NCI-H526 treated with DMSO at 0.1 percent for 48 hours (cell line): Measurements from ENCODE around the gene PARL.
"Not testable (repeated sequence)": the region's sequence is repeated elsewhere in the genome, so short reads cannot be mapped to it uniquely, and the experiment has no call there.

Source experiments
- DNase-seq: peaks from one replicate; lab custom pipeline; 2025; lab: John Stamatoyannopoulos, UW

Gene PARL

DNA sequence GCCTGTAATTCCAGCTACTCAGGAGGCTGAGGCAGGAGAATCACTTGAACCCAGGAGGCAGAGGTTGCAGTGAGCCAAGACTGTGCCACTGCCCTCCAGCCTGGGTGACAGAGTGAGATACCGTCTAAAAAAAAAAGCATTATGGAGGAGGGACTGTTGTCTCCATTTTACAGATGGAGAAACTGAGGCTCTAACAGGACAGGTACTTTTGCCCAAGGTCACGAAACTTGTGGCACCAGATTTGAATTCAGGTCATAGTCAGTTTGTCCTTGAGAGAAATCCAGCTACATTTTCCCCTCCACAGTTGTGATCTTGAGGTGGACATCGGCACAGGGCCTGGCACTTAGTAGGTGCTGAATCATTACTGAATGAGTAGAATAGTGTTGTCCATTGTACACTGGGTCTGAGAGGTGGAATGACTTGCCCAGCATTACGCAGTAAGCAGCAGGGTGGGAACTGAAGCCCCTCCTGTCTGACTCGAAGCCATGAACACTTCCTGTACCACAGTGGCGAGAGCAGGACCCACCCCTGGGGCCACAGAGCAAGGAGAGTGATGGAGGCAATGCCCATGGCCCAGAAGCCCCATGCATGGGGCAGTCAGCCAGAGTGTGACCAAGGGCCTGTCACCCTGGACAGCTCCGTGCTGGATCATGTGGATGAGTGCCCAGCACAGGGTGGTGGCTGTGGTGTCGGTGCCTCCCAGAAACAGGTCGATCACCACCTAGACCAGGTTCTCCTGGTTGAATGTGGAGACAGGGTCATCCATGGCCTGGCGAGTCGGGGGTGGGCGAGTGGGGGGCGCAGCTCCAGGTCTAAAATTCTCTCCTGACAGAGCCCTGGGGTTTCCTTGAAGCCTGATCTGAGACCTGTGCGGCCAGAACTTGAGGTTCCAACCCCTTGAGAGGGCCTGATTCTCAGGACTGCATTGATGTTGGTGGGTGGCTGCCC is 20.4 kb upstream of the PARL start:
- no peak for DNase-seq

GRCh38 chr3:183898028-183898431 is 13.3 kb upstream of the PARL start:
- peak; percentile 55 for DNase-seq

GRCh38 chr3:183897606-183898005 is 12.9 kb upstream of the PARL start:
- no peak for DNase-seq

DNA sequence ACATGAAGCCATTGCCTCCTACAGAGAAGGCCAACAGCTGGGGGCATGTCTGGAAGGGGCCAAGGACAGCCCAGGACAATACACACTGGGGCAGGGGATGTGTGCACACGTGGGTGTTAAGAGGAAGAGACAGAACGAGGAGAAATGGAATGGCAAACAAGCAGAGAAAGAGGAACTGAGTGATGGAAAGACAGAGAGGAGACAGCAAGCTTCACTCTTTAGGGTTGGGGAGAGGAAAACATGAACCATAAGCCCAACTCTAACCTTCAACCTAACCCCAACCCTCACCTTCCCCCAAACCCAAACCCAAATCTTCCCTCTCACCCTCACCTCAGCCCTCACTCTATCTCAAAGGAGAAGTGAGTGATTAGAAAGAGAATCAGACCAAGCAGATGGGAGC is 11.9 kb upstream of the PARL start:
- DNase-seq, result no peak

DNA sequence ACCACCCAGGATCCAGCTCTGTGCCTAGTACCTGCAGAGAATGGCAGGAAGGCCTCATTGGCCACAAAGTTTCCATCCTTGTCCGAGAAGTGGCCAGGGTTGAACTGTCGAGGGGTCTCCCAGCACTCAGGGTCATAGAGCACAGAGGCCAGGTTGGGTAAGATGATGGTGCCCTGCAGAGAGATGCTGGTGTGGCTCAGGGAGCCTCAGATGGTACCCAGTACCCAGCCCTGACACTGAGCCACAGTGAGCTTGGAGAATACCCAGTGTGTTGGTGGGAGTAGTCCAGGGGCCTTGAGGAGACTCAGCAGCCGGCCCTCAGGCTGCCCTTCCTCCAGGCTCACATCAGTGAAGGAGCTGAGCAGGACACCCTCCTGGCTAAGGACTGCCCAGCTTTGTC is 11.5 kb upstream of the PARL start:
- DNase-seq, result no peak

DNA sequence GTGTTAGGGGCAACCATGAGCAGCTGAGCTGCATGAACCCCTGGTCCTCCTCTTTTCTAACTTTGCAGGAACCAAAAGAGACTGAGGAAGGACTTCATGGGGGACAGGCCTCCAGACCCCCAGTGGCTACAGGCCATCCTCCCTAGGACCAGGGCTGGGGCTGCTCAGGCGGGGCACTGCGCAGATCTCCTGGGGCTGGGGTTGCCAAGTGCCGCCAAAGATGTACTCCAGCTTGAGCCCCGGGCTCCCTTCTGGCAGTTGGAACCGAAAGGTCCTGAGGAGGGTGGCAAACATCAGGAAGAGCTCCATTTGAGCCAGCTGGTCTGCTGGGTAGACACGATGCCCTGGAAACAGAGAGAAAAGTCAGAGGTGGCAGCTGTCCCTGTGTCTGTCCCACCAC is 11.1 kb upstream of the PARL start:
- DNase-seq, result no peak

DNA sequence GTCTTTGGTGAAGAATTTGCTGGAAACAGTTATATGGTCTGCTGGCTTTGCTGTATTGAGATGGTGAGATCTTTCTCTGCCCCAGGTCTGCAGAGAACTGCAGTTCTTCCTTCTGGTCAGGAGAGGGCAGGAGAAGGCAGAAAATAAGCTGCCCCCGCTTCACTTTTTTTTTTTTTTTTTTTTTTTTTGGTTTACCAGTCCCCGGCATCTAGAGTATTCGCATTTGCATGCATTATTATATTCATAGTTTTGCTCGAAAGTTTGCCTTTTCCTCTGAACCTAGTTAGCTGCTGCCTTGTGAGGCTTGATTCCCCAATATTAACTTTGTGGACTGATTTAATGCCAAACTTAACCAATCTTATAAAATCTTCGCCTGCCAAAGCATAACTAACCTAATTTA is 10.6 kb upstream of the PARL start:
- peak; percentile 57 for DNase-seq

- DNase-seq, result no peak
Observed at GRCh38 chr3:183892610-183893214, 8.0 kb upstream of the PARL start.

DNA sequence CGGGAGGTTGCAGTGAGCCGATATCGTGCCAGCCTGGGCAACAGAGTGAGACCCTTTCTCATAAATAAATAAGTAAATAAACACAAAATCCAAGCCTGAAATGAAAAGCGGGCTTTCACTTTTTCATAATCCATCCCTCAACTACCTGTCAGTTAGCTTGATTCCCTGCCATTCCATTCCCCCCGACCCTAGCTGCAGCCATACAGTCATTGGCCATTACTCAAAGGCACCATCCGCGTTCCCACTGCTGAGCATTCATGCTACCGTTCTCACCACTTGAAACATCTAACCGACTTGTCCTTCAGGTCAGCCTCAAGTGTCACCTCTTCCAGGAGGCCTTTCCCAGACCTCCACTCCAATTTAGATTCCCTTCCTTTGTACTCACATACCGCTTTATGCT is 1.1 kb upstream of the PARL start:
- DNase-seq, result no peak

DNA sequence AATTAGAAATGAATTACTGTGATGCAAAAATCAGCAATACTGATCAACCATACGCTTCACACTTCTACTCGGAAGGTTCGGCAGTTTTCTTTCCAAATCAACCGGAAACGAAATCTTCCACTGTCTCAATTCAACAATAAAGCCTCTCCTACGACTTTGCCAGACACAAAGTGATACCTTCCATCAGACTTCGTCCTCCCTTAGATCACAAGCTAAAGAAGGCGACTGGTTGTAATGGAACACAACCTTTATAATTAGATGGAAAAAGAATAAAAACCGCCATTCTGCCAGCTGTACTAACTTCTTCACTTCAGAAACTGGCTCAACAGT is 618 bp downstream of the PARL start:
- DNase-seq, result no peak

DNA sequence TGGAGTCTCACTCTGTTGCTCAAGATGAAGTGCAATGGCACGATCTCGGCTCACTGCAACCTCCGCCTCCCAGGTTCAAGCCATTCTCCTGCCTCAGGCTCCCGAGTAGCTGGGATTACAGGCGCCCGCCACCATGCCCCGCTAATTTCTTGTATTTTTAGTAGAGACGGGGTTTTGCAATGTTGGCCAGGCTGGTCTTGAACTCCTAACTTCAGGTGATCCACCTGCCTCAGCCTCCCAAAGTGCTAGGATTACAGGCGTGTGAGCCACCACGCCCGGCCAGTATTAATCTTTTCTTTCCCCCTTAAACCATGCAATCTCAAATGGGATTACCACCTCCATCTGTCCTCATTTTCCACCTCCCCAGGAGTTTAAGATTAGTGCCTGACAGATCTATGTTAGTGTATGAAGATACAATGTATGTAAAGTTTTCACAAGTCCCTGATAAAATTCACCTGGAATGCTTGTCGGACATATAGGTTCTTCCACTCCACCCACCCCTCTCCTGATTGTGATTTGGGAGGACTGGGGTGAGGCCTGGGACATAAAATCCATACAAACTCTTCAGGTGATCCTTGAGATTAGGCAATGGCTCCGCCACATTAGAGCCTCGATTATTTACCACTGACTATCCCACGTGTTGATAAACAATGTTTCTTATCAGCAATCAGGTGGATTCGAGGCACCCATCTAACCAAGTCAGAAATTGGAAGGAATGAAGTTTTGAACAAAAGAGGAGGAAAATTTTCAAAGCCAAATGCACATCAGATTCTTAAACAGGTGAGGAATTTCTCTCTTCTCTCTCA is 1.2 kb downstream of the PARL start:
- DNase-seq, result no peak

DNA sequence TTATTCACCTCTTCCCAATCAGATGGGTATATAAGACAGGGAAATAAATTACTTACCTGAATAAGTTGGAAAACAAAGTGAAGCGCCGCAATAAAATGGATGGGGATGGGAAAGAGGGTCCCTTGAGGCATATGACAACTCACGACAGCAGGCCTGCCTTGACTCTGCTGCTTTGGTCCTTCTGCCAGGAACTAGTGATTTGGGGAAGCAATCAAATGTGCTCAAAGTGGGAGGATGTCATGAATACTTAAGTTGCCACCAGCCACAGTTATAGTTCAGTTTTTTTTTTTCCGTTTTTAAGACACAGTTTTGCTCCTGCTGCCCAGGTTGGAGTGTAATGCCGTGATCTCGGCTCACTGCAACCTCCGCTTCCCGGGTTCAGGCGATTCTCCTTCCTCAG is 4.6 kb downstream of the PARL start:
- no peak for DNase-seq

DNA sequence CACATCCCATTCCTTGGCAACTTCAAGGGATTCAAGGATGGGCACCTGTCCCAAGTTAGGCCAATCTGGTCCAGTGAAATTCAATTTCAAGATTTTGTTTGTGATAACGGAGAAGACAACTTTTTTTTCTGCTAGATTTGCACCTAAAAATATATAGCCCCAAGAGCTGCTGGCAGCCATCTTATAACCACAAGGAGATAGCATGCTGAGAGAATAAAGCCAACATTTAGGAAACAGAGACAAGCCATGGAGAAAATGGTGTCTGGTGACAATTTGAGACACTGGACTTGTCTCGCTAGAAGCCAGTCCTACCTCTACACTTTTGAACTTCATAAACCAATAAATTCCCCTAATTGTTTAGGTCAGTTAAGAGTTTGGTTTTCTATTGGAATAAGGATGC is 5.4 kb downstream of the PARL start:
- DNase-seq, result no peak

DNA sequence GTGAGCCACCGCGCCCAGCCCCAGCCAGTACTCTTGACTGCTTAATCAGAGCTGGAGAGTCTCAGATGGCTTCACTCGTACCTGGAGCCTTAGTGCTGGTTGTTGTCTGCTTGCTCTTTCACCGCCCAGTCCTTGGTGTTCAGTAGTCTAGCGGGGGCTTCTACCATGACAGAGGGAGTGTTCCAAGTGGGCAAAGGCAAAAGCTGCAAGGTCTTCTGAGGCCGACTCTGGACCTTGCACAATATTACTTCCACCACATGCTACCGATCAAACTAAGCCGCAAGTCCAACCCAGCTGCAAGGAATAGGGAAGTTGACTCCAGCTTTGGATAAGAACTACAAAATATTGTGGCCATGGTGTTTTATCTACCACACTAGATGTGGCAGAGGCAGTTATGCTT is 6.6 kb downstream of the PARL start:
- DNase-seq, result no peak

GRCh38 chr3:183877227-183877626 is 7.5 kb downstream of the PARL start:
- DNase-seq, result not testable (repeated sequence)

DNA sequence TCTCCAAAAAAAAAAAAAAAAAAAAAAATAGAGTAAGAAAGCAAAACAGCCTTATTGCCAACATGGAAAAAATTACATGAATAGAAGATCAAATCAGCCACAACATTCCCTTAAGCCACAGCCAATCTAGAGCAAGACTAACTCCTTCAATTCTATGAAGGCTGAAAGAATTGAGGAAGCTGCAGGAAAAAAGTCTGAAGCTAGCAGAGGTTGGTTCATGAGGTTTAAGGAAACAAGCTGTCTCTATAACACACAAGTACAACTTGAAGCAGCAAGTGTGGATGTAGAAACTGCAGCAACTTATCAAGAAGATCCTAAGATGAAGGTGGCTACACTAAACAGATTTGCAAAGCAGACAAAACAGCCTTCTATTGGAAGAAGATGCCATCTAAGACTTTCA is 9.3 kb downstream of the PARL start:
- no peak for DNase-seq

DNA sequence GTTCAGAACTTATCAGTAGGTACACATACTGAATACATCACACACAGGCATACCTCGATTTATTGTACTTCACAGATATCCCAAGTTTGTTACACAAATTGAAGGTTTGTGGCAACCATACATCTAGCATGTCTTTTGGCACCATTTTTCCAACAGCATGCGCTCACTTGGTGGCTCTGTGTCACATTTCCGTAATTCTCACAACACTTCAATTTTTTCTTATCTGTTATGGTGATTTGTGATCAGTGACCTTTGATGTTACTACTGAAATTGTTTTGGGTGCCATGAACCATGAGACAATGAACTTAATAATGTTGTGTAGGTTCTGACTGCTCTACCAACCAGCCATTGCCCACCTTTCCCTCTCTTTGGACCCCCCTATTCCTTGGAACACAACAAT is 10.8 kb downstream of the PARL start:
- DNase-seq, result no peak

DNA sequence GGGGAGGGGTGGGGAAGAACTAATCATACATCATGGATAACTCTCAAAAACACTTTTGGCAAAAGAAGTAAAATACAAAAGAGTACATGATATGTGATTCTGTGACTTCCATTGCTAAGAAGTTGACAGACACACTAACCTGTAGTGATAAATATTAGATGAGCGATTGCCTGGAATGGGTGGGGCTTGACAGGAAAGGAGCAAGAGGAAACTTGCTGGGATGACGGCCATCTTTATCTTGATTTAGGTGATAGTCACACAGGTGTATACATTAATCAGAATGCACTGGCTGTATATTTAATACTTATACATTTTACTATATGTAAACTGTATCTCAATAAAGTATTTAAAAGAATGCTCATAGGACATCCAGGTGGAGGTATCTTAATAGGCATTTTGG is 13.1 kb downstream of the PARL start:
- DNase-seq, result no peak

DNA sequence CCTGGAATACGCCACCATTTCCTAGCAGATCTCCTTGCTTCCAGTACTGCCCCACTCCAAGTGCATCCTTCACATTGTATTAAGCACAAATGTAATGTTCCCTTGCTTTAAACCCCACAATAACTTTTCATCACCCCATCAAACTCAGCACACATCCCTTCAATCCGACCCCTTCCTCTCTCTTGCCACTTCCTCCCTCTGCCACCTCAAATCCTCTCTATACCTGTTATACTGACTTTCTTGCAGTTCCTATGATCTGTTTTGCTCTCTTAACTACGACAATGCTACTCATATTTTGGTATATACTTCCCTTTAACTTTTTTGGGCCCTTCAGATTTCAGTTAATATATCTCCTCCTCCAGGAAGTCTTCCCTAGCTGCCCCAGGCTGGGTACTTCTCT is 14.1 kb downstream of the PARL start:
- DNase-seq, result no peak

DNA sequence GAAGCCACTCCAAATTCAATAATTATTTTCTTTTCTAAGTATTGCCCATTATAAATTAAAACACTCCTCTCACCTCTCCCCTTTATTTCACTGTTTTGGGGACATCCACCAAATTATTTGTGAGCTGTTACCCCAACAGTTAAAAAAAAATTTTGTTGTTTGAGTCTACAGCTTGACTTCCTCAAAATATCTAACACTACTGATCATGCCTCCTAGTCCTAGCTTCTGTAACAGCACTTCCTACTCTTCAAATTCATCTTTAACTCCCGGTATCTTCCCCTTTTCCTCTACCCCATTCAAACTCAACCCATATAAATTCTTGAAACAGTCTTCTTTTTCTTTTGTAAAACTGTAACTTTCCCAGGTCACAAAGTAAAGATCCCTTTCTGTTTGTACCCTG is 15.9 kb downstream of the PARL start:
- no peak for DNase-seq

DNA sequence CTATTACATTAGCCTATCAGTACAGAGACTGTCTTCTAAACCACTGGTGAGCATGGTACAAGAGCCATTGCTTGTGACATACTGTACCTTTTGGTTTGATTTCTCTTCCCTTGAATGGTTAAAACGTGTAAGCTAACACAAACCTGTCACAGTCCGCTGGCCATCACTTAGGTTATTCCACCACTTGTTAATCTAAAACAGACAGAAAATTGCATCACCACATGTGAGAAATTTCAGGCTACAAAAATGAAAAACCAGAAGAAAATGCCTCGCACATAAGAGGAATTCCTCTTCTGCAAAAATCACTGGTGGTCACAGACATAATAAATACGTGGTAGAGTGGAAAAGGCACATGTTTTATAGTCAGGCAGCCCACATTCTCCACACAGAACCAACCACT is 22.1 kb downstream of the PARL start:
- no peak for DNase-seq

GRCh38 chr3:183857863-183858262 is 26.8 kb downstream of the PARL start:
- no peak for DNase-seq
